ENCODE results near the gene RHEX. TPM values are rescaled to one million over a fixed set of nuclear protein-coding genes. Genes with fewer than 3 reads are reported as not detected.
"Not testable (repeated sequence)": the region's sequence is repeated elsewhere in the genome, so short reads cannot be mapped to it uniquely, and the experiment has no call there.

RHEX gene
- total and polyA plus RNA-seq, 4 experiments from 2014 or later: 0.30 to 0.55 (median 0.55) TPM; not detected in 1

DNA sequence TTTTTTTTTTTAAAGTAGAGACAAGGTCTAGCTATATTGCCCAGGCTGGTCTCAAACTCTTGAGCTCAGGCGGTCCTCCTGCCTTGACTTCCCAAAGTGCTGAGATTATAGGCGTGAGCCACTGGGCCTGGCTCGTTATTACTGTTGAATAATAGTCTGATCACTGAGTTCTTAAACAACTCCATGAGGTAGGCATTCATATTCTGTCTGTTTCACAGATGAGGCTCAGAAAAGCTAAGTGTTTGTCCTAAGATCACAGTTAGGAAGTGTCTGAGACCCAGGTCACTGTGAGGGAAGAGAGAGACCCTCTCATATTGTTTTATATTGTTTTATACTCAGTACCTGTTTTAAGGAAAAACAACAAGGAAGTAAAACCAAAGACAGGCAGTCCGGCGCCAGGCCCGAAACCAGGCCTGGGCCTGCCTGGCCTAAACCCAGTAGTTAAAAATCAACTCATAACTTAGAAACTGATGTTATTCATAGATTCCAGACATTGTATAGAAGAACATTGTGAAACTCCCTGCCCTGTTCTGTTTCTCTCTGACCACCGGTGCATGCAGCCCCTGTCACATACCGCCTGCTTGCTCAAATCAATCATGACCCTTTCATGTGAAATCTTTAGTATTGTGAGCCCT lies 625 bp upstream of the RHEX start:
- H3K9me3 ChIP-seq (ENCODE audit: control insufficient read depth in 1 of 2, low read length in 2 of 2); POLR2A ChIA-PET (ENCODE audit: partially characterized antibody); CTCF ChIA-PET (ENCODE audit: partially characterized antibody); H3K27me3 ChIP-seq (ENCODE audit: insufficient read depth, low read length); H3K36me3 ChIP-seq (ENCODE audit: insufficient read depth, low read length); H3K36me3 Mint-ChIP-seq; H3K27me3 Mint-ChIP-seq; H3K4me3 Mint-ChIP-seq; H3K9me3 Mint-ChIP-seq; H3K27ac ChIP-seq (ENCODE audit: low read depth, low read length); DNase-seq; intact Hi-C loops (cut with micrococcal nuclease); H3K4me3 ChIP-seq (ENCODE audit: low read length in 2 of 2): not testable (repeated sequence)
- H3K4me1 Mint-ChIP-seq: peaks cover 10 to 37% (median 20%) of the 10 kb centered on the region in 4 donors
- peaks cover 26% of the 10 kb centered on the region for H3K4me1 ChIP-seq (ENCODE audit: insufficient read depth, low read length)
- peak overlapping the region in 1 of 7 donors; percentile 42 for H3K27ac Mint-ChIP-seq

- H3K4me3 Mint-ChIP-seq; H3K9me3 Mint-ChIP-seq; H3K9me3 ChIP-seq (ENCODE audit: control insufficient read depth in 1 of 2, low read length in 2 of 2); H3K4me3 ChIP-seq (ENCODE audit: low read length in 2 of 2); H3K27ac ChIP-seq (ENCODE audit: low read depth, low read length); intact Hi-C loops (cut with micrococcal nuclease); POLR2A ChIA-PET (ENCODE audit: partially characterized antibody); H3K27me3 ChIP-seq (ENCODE audit: insufficient read depth, low read length); DNase-seq; H3K27me3 Mint-ChIP-seq; H3K36me3 Mint-ChIP-seq; H3K36me3 ChIP-seq (ENCODE audit: insufficient read depth, low read length); CTCF ChIA-PET (ENCODE audit: partially characterized antibody): not testable (repeated sequence)
- Mint-ChIP-seq H3K27ac (peak overlapping the region in 1 of 7 donors; percentile 1), H3K4me1 (peaks cover 10 to 37% (median 20%) of the 10 kb centered on the region in 4 donors)
- peaks cover 26% of the 10 kb centered on the region for H3K4me1 ChIP-seq (ENCODE audit: insufficient read depth, low read length)
Measured at GRCh38 chr1:206053616-206054015, 643 bp downstream of the RHEX start.

- POLR2A ChIA-PET (ENCODE audit: partially characterized antibody); H3K27ac Mint-ChIP-seq; H3K4me3 Mint-ChIP-seq; H3K27me3 Mint-ChIP-seq; H3K9me3 Mint-ChIP-seq; H3K27me3 ChIP-seq (ENCODE audit: insufficient read depth, low read length); H3K27ac ChIP-seq (ENCODE audit: low read depth, low read length); H3K36me3 Mint-ChIP-seq; DNase-seq; H3K36me3 ChIP-seq (ENCODE audit: insufficient read depth, low read length); H3K9me3 ChIP-seq (ENCODE audit: control insufficient read depth in 1 of 2, low read length in 2 of 2); intact Hi-C loops (cut with micrococcal nuclease); H3K4me3 ChIP-seq (ENCODE audit: low read length in 2 of 2): not testable (repeated sequence)
- peaks cover 10 to 32% (median 18%) of the 10 kb centered on the region in 4 donors for H3K4me1 Mint-ChIP-seq
- CTCF ChIA-PET (ENCODE audit: partially characterized antibody): interaction anchor here (0.9 to 1.9 kb wide), 5 partner anchors 14 to 51 kb away, joined by 3 to 7 read pairs (median 5); no protein-coding TSS in a partner anchor
- peaks cover 25% of the 10 kb centered on the region for H3K4me1 ChIP-seq (ENCODE audit: insufficient read depth, low read length)
Measured at GRCh38 chr1:206055069-206055625, 2.2 kb downstream of the RHEX start.

DNA sequence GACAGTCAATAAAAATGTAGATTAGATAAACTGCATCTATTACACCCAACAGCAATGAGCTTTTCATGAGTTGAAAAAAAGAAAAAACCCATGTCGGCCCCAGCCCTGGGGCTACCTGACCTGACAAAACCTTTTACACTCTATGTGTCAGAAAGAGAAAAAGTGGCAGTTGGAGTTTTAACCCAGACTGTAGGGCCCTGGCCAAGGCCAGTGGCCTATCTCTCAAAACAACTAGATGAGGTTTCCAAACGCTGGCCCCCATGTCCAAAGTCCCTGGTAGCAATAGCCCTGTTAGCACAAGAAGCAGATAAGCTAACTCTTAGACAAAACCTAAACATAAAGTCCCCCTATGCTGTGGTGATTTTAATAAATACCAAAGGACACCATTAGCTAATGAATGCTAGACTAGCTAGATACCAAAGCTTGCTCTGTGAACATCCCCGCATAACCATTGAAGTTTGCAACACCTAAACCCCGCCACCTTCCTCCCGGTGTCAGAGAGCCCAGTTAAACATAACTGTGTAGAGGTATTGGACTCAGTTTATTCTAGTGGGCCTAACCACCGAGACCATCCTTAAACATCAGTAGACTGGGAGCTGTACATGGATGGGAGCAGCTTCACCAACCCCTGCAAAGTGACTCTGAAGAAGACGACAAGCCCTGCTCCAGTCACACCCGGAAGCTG lies 2.8 kb downstream of the RHEX start:
- intact Hi-C loops (cut with micrococcal nuclease); DNase-seq; H3K4me3 Mint-ChIP-seq; H3K36me3 Mint-ChIP-seq; H3K27me3 Mint-ChIP-seq; POLR2A ChIA-PET (ENCODE audit: partially characterized antibody); H3K27ac Mint-ChIP-seq; H3K27me3 ChIP-seq (ENCODE audit: insufficient read depth, low read length); H3K9me3 Mint-ChIP-seq; H3K4me3 ChIP-seq (ENCODE audit: low read length in 2 of 2); H3K27ac ChIP-seq (ENCODE audit: low read depth, low read length); H3K9me3 ChIP-seq (ENCODE audit: control insufficient read depth in 1 of 2, low read length in 2 of 2); H3K36me3 ChIP-seq (ENCODE audit: insufficient read depth, low read length): not testable (repeated sequence)
- H3K4me1 Mint-ChIP-seq: peaks cover 8 to 26% (median 13%) of the 10 kb centered on the region in 4 donors
- peaks cover 19% of the 10 kb centered on the region for H3K4me1 ChIP-seq (ENCODE audit: insufficient read depth, low read length)
- CTCF ChIA-PET (ENCODE audit: partially characterized antibody): interaction anchor here (0.9 to 1.9 kb wide), 6 partner anchors 14 to 50 kb away, joined by 3 to 7 read pairs (median 4); no protein-coding TSS in a partner anchor

- H3K27me3 ChIP-seq (ENCODE audit: insufficient read depth, low read length); POLR2A ChIA-PET (ENCODE audit: partially characterized antibody); H3K27me3 Mint-ChIP-seq; H3K27ac Mint-ChIP-seq; H3K4me3 Mint-ChIP-seq; H3K4me1 ChIP-seq (ENCODE audit: insufficient read depth, low read length); H3K4me1 Mint-ChIP-seq; H3K9me3 ChIP-seq (ENCODE audit: control insufficient read depth in 1 of 2, low read length in 2 of 2); H3K9me3 Mint-ChIP-seq; H3K36me3 ChIP-seq (ENCODE audit: insufficient read depth, low read length); H3K36me3 Mint-ChIP-seq; DNase-seq; CTCF ChIA-PET (ENCODE audit: partially characterized antibody); intact Hi-C loops (cut with micrococcal nuclease); H3K27ac ChIP-seq (ENCODE audit: low read depth, low read length); H3K4me3 ChIP-seq (ENCODE audit: low read length in 2 of 2): not testable (repeated sequence)
Measured at GRCh38 chr1:206058289-206058926, 5.4 kb downstream of the RHEX start.

DNA sequence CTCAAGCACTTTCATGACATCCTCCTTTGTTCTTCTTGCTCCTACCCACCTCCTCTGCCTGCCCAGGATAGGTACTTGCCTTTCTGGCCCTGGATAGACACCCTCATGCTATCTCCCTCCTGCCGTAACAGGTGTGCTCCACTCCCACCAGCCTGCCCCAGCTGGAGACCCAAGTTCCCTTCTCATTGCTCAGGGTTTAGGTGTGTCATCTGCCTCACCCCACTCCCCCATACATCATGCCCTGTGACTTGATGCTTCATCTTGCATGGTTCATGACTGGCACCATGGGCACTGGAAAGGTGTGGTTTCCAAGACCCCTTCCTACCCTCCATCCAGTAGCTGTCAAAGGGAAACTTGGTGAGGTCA lies 5.9 kb downstream of the RHEX start:
- CTCF ChIA-PET (ENCODE audit: partially characterized antibody): no interaction called here
- Histone ChIP-seq H3K27me3 (ENCODE audit: insufficient read depth, low read length) (no peaks in the 10 kb centered on the region), H3K4me1 (ENCODE audit: insufficient read depth, low read length) (no peaks in the 10 kb centered on the region), H3K36me3 (ENCODE audit: insufficient read depth, low read length) (no peaks in the 10 kb centered on the region), H3K4me3 (ENCODE audit: low read length in 2 of 2) (no peak overlapping the region), H3K27ac (ENCODE audit: low read depth, low read length) (no peak overlapping the region), H3K9me3 (ENCODE audit: control insufficient read depth in 1 of 2, low read length in 2 of 2) (no peaks in the 10 kb centered on the region)
- DNase-seq: no peak
- Mint-ChIP-seq H3K4me3 (no peak overlapping the region), H3K36me3 (peaks cover 0 to 5% of the 10 kb centered on the region in 2 donors), H3K27me3 (peaks cover 0 to 2% of the 10 kb centered on the region in 2 donors), H3K9me3 (peaks cover 0 to 5% (median 0%) of the 10 kb centered on the region in 8 donors), H3K27ac (no peak overlapping the region), H3K4me1 (no peaks in the 10 kb centered on the region)
- intact Hi-C loops (cut with micrococcal nuclease): no loop called here
- POLR2A ChIA-PET (ENCODE audit: partially characterized antibody): interaction anchor here (0.6 kb wide), 1 partner anchor 72 kb away, joined by 3 read pairs; no protein-coding TSS in a partner anchor

- Mint-ChIP-seq H3K4me1 (no peaks in the 10 kb centered on the region), H3K4me3 (no peak overlapping the region), H3K9me3 (peaks cover 0 to 5% (median 0%) of the 10 kb centered on the region in 8 donors), H3K36me3 (peaks cover 0 to 5% of the 10 kb centered on the region in 2 donors), H3K27ac (no peak overlapping the region), H3K27me3 (peaks cover 0 to 2% of the 10 kb centered on the region in 2 donors)
- H3K27me3 ChIP-seq (ENCODE audit: insufficient read depth, low read length): no peaks in the 10 kb centered on the region
- H3K4me1 ChIP-seq (ENCODE audit: insufficient read depth, low read length): no peaks in the 10 kb centered on the region
- intact Hi-C loops (cut with micrococcal nuclease): no loop called here
- no peak overlapping the region for H3K27ac ChIP-seq (ENCODE audit: low read depth, low read length)
- CTCF ChIA-PET (ENCODE audit: partially characterized antibody): no interaction called here
- no peak for DNase-seq
- POLR2A ChIA-PET (ENCODE audit: partially characterized antibody): interaction anchor here (0.6 kb wide), 1 partner anchor 73 kb away, joined by 3 read pairs; no protein-coding TSS in a partner anchor
- H3K36me3 ChIP-seq (ENCODE audit: insufficient read depth, low read length): no peaks in the 10 kb centered on the region
- no peak overlapping the region for H3K4me3 ChIP-seq (ENCODE audit: low read length in 2 of 2)
- H3K9me3 ChIP-seq (ENCODE audit: control insufficient read depth in 1 of 2, low read length in 2 of 2): no peaks in the 10 kb centered on the region
Measured at GRCh38 chr1:206059355-206059915, 6.5 kb downstream of the RHEX start.
